ENCODE measurements around the gene CHD5. TPM values are rescaled to one million over a fixed set of nuclear protein-coding genes. Genes with fewer than 3 reads are reported as not detected.

The CHD5 gene
- 0.17 and 0.21 TPM in 2 replicates for polyA plus RNA-seq (2011; rRNA removed)
- polyA plus RNA-seq (2012; cell fraction: cytosol; rRNA removed), result 0.30 and 0.47 TPM in 2 replicates
- polyA plus RNA-seq (2012; cell fraction: nucleus; rRNA removed), result 1.6 and 1.8 TPM in 2 replicates
- polyA plus RNA-seq (2017; fragmentation: RNase III; extraction: RNeasy Plus Mini Kit Qiagen cat#74134 plus additional on column Dnase treatment), result 0.44 to 0.66 TPM (median 0.54 TPM) in 3 replicates
- 0.19 and 0.54 TPM in 2 replicates for polyA minus RNA-seq (2011; rRNA and poly(A)+ RNA removed)

DNA sequence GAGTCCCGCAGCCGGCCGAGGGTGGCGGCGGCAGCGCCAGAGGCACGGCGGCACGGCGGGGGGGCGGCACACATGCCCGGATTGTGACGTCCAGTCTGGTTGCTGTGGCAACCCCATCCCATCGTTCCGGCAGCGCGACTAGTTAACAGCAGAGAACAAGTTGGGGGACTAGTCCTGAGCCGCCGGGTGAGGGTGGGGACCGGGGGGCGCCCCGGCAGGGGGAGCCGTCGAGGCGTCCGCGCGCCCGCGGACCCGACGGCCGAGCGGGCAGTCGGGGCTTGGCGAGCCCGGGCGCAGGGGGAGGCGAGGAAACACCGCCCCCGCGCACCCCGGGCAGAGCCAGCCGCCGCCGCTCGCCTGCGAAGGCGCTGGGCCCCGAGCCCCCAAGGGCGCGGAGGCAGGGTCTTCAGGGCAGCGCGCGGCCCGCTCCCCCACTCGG, at the start of gene CHD5:
Gene CHD5, minus strand, starts transcription at position 54 of the 439 bp plus-strand sequence. CDS start 298 bp downstream, outside the sequence.
- Histone ChIP-seq H3K9me3 (no peaks in the 10 kb centered on the region), H3K4me3 (peak within 1 kb of the TSS; percentile 52), H3K27ac (peak within 1 kb of the TSS; percentile 48 to 82; a peak in 5 of 6 replicates), H3K4me2 (peak within 1 kb of the TSS; percentile 83), H3K4me1 (peaks cover 15% of the 10 kb centered on the region)
- no peak for FAIRE-seq
- WGBS (ENCODE audit: missing lambda C conversion rate), result 24% methylated on average over 12 of the region's 57 CpGs
- POLR2A ChIA-PET, result no interaction called here
- CTCF ChIA-PET, result interaction anchor here (0.8 kb wide), 1 partner anchor 9 kb away, joined by 3 read pairs; no protein-coding TSS in a partner anchor
- DNase-seq (ENCODE audit: low read depth in 1 of 2, low spot score in 1 of 2), result no peak
- ATAC-seq, result peak in 1 of 2 experiments; percentile 11; a peak in 1 of 6 replicates
- TF ChIP-seq, protein P1, sequence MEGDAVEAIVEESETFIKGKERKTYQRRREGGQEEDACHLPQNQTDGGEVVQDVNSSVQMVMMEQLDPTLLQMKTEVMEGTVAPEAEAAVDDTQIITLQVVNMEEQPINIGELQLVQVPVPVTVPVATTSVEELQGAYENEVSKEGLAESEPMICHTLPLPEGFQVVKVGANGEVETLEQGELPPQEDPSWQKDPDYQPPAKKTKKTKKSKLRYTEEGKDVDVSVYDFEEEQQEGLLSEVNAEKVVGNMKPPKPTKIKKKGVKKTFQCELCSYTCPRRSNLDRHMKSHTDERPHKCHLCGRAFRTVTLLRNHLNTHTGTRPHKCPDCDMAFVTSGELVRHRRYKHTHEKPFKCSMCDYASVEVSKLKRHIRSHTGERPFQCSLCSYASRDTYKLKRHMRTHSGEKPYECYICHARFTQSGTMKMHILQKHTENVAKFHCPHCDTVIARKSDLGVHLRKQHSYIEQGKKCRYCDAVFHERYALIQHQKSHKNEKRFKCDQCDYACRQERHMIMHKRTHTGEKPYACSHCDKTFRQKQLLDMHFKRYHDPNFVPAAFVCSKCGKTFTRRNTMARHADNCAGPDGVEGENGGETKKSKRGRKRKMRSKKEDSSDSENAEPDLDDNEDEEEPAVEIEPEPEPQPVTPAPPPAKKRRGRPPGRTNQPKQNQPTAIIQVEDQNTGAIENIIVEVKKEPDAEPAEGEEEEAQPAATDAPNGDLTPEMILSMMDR (IDR thresholded peaks at IDR 0.05), result peak; percentile 22; the same call in 1 of the 3 replicates
- TF ChIP-seq RCOR1 (IDR thresholded peaks at IDR 0.05; ENCODE audit: low read depth, low read length), result no peak

DNA sequence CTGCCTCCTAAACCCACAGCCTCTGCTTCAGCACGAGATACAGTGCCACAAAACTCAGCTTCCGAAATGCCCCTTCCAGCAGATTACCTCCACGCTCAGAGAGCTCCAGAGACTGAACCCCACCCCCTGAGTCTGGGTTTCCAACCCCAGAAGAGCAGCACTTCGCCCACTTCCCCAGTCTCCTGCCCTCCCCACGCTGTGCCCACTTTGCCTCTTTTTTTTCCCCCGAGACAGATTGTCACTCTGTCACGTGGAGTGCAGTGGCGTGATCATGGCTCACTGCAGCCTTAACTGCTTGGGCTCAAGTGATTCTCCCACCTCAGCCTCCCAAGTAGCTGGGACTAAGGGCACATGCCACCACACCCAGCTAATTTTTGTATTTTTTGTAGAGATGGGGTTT, 45.5 kb upstream of the CHD5 start:
- WGBS (ENCODE audit: missing lambda C conversion rate), result 95% methylated on average over 8 of the region's 8 CpGs
- FAIRE-seq (no peak), ATAC-seq (no peak), DNase-seq (ENCODE audit: low read depth in 1 of 2, low spot score in 1 of 2) (no peak)
- CTCF ChIA-PET, result interaction anchor here (0.7 to 1.8 kb wide), 5 partner anchors 18 to 21 kb away, joined by 3 to 5 read pairs (median 3); no protein-coding TSS in a partner anchor
- Histone ChIP-seq H3K4me3 (no peak overlapping the region), H3K4me2 (no peak overlapping the region), H3K4me1 (peaks cover 8% of the 10 kb centered on the region; the same call in 2 of the 3 replicates), H3K9me3 (no peaks in the 10 kb centered on the region), H3K27ac (no peak overlapping the region)
- POLR2A ChIA-PET, result interaction anchor here (0.9 to 1.8 kb wide), 2 partner anchors 9 to 10 kb away, joined by 3 to 7 read pairs; partner anchors contain the start of gene ICMT
- no peak for TF ChIP-seq NPAS2 (CRISPR knock-in tag; IDR thresholded peaks at IDR 0.05; ENCODE audit: borderline replicate concordance)

DNA sequence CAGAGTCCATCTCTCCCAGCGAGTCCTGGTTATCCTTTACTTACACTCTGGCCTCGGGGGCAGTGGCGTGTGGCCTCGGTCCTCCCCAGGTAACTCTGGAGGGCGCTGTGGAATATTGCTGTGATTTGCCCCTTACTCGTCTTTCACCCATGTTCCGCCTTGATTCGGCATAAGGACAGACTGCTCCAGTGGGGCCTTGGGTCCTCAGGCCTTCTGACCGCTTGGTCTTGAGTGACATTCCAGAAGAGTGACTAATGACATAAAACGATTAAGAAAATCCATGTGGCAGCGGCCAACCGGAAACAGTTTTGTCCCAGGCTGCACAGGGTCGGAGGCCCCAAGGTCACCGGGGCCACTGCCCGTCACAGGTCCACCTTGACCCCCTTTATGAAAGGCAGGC, 44.6 kb upstream of the CHD5 start:
- no peak overlapping the region for H3K4me3 ChIP-seq
- no peak overlapping the region for H3K4me2 ChIP-seq
- FAIRE-seq (no peak), DNase-seq (ENCODE audit: low read depth in 1 of 2, low spot score in 1 of 2) (no peak), ATAC-seq (peak in 1 of 2 experiments; percentile 6; a peak in 1 of 6 replicates)
- CTCF ChIA-PET, result interaction anchor here (0.6 to 1.3 kb wide), 3 partner anchors 11 to 20 kb away, joined by 3 to 8 read pairs (median 3); partner anchors contain the start of gene RNF207
- peaks cover 8% of the 10 kb centered on the region; the same call in 2 of the 3 replicates for H3K4me1 ChIP-seq
- H3K9me3 ChIP-seq, result no peaks in the 10 kb centered on the region
- POLR2A ChIA-PET, result interaction anchor here (1.5 kb wide), 1 partner anchor 11 kb away, joined by 6 read pairs; the partner anchor contains the start of gene ICMT
- no peak overlapping the region for H3K27ac ChIP-seq
- WGBS (ENCODE audit: missing lambda C conversion rate), result 63% methylated on average over 12 of the region's 15 CpGs
- TF ChIP-seq, protein P2, sequence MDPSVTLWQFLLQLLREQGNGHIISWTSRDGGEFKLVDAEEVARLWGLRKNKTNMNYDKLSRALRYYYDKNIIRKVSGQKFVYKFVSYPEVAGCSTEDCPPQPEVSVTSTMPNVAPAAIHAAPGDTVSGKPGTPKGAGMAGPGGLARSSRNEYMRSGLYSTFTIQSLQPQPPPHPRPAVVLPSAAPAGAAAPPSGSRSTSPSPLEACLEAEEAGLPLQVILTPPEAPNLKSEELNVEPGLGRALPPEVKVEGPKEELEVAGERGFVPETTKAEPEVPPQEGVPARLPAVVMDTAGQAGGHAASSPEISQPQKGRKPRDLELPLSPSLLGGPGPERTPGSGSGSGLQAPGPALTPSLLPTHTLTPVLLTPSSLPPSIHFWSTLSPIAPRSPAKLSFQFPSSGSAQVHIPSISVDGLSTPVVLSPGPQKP (IDR thresholded peaks at IDR 0.05; ENCODE audit: low read depth, low read length), result no peak
- no peak for TF ChIP-seq KDM1A (IDR thresholded peaks at IDR 0.05; ENCODE audit: low read depth)
- no peak for TF ChIP-seq GATA3 (IDR thresholded peaks at IDR 0.05; ENCODE audit: borderline replicate concordance)
- TF ChIP-seq TFCP2L1 (CRISPR knock-in tag; IDR thresholded peaks at IDR 0.05), result no peak
- TF ChIP-seq, protein P3, sequence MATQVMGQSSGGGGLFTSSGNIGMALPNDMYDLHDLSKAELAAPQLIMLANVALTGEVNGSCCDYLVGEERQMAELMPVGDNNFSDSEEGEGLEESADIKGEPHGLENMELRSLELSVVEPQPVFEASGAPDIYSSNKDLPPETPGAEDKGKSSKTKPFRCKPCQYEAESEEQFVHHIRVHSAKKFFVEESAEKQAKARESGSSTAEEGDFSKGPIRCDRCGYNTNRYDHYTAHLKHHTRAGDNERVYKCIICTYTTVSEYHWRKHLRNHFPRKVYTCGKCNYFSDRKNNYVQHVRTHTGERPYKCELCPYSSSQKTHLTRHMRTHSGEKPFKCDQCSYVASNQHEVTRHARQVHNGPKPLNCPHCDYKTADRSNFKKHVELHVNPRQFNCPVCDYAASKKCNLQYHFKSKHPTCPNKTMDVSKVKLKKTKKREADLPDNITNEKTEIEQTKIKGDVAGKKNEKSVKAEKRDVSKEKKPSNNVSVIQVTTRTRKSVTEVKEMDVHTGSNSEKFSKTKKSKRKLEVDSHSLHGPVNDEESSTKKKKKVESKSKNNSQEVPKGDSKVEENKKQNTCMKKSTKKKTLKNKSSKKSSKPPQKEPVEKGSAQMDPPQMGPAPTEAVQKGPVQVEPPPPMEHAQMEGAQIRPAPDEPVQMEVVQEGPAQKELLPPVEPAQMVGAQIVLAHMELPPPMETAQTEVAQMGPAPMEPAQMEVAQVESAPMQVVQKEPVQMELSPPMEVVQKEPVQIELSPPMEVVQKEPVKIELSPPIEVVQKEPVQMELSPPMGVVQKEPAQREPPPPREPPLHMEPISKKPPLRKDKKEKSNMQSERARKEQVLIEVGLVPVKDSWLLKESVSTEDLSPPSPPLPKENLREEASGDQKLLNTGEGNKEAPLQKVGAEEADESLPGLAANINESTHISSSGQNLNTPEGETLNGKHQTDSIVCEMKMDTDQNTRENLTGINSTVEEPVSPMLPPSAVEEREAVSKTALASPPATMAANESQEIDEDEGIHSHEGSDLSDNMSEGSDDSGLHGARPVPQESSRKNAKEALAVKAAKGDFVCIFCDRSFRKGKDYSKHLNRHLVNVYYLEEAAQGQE (IDR thresholded peaks at IDR 0.05), result no peak
- TF ChIP-seq, protein P4, sequence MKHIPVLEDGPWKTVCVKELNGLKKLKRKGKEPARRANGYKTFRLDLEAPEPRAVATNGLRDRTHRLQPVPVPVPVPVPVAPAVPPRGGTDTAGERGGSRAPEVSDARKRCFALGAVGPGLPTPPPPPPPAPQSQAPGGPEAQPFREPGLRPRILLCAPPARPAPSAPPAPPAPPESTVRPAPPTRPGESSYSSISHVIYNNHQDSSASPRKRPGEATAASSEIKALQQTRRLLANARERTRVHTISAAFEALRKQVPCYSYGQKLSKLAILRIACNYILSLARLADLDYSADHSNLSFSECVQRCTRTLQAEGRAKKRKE (CRISPR knock-in tag; IDR thresholded peaks at IDR 0.05; ENCODE audit: low read depth), result no peak
- no peak for TF ChIP-seq ZNF302 (CRISPR knock-in tag; IDR thresholded peaks at IDR 0.05)
- no peak for TF ChIP-seq RFX5 (IDR thresholded peaks at IDR 0.05)
- TF ChIP-seq CHD4 (IDR thresholded peaks at IDR 0.05; ENCODE audit: borderline replicate concordance), result no peak
- TF ChIP-seq RARB (CRISPR knock-in tag; IDR thresholded peaks at IDR 0.05), result no peak
- TF ChIP-seq CBX8 (IDR thresholded peaks at IDR 0.05), result no peak
- TF ChIP-seq HOXB5 (CRISPR knock-in tag; IDR thresholded peaks at IDR 0.05), result no peak
- TF ChIP-seq, protein P5, sequence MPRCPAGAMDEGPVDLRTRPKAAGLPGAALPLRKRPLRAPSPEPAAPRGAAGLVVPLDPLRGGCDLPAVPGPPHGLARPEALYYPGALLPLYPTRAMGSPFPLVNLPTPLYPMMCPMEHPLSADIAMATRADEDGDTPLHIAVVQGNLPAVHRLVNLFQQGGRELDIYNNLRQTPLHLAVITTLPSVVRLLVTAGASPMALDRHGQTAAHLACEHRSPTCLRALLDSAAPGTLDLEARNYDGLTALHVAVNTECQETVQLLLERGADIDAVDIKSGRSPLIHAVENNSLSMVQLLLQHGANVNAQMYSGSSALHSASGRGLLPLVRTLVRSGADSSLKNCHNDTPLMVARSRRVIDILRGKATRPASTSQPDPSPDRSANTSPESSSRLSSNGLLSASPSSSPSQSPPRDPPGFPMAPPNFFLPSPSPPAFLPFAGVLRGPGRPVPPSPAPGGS (IDR thresholded peaks at IDR 0.05), result no peak
- TF ChIP-seq FOXS1 (CRISPR knock-in tag; IDR thresholded peaks at IDR 0.05), result no peak
- TF ChIP-seq CEBPB (IDR thresholded peaks at IDR 0.05), result no peak
